HG03354 (cell line): ENCODE data around the gene DUSP8.
A peak's percentile ranks its signal among the peaks of the same experiment; 100 is the strongest.
"Not testable (repeated sequence)": the region's sequence is repeated elsewhere in the genome, so short reads cannot be mapped to it uniquely, and the experiment has no call there.

ENCODE experiments used
- ATAC-seq: cut with Tn5 transposase; IDR thresholded peaks from one replicate; pipeline ENCODE4 v1.9.1; 2021; ENCODE audit warnings: mild to moderate bottlenecking; ENCODE audit not compliant: unreplicated experiment, poor library complexity, severe bottlenecking

DUSP8 gene, protein sequence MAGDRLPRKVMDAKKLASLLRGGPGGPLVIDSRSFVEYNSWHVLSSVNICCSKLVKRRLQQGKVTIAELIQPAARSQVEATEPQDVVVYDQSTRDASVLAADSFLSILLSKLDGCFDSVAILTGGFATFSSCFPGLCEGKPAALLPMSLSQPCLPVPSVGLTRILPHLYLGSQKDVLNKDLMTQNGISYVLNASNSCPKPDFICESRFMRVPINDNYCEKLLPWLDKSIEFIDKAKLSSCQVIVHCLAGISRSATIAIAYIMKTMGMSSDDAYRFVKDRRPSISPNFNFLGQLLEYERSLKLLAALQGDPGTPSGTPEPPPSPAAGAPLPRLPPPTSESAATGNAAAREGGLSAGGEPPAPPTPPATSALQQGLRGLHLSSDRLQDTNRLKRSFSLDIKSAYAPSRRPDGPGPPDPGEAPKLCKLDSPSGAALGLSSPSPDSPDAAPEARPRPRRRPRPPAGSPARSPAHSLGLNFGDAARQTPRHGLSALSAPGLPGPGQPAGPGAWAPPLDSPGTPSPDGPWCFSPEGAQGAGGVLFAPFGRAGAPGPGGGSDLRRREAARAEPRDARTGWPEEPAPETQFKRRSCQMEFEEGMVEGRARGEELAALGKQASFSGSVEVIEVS

DNA sequence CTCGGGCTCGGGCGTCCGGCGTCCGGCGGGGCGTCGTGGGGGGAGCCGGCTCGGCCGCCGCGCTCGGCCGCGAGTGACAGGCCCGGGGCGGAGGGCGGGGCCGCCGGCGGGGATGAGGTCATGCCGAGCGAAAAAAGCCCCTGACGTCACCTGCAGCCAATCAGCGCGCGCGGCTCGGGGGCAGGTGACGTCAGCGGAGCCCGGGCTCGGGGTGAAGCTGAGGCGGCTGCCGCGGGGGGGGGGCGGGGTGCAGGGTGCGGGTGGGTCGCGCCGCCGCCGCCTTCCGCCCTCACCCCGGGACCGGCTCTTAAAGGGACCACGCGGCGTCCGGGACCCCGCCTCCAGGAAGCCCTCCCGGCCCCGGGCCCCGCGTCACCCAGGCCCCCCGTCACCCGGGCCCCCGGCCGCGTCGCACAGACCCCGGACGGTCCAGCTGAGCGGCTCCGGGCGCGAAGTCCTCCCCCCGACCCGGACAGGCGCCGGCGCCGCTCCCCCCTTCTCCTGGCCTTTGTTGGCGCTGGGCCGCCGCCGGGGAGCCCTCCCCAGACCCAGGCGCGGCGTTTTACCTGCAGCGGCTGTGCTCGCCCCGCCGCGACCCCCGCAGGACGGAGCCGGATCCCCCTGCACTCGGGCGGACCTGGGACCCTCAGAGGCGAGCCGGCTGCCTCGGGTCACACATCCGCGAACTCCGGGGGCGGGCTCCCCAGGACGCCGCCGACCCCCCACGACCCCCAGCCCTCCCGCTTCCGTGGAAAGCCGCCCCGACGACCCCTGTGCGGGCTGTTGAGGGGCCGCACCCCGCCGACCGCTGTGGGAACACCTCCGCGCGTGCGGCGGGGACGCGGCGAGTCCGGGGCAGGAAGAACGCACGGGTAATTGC is at the start of gene DUSP8:
Gene DUSP8, minus strand, starts transcription at position 75 of the 880 bp plus-strand sequence. CDS start 6,445 bp downstream, outside the sequence.
- ATAC-seq = peak; percentile 62

DNA sequence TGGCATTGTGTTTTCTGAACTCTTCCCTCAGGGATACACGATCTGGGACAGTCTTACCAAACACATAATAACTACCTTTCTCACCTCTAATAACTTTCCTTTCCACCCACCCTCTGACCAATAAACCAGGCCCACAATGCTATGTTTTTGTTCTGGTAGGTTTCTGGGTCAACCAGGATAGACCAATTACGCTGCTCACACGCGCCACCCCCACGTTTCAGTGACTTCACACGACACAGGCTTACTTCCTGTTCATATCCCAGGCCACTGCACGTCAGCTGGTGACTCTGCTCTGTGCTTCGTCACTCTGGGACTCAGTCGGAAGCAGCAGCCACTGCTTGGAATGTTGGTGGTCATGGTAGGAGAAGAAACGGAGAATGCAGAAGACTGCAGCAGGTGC is 47.4 kb upstream of the DUSP8 start:
- ATAC-seq = no peak

DNA sequence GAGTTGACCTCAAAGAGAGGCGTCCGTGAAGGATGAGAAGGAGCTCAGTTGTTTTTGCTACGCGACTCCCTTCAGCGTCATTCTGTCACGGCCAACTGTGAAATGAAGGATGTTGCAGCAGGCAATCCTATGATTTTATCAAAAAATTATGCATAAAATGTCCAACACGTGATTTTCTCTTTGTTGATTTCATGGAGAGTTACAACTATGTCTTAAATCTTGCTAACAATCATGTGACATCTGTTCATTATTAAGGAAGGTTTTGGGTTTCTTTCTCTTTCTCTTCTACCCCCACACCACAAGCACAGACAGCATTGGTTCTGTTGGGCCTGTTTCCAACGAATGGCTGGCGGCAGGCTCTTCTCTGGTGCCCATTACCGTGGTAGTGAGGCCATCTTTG is 46.2 kb upstream of the DUSP8 start:
- no peak for ATAC-seq

DNA sequence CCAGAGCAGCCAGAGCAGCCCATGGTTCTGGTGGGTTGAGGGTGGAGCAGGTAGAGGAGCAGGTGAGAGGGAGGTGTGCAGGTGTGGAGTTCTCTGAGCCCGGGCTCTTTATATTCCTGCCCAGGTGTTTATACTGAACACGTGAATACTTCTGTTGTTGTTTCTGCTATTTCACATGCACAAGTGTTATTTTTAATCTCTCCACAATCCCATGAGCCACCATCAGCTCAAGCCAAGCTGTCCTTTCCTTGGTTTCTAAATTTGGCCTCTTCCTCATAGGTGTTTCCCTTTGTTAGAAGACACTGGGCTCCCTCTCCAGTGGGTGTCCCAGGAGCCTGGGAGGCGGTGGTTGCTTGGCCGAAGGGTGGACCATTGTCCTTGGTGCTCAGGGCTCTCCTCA is 36.3 kb upstream of the DUSP8 start, which contains the start of gene KRTAP5-3:
Gene KRTAP5-3, minus strand, starts transcription at position 101 of the 400 bp plus-strand sequence. Its CDS starts 78 bp downstream, at position 23.
- no peak for ATAC-seq

DNA sequence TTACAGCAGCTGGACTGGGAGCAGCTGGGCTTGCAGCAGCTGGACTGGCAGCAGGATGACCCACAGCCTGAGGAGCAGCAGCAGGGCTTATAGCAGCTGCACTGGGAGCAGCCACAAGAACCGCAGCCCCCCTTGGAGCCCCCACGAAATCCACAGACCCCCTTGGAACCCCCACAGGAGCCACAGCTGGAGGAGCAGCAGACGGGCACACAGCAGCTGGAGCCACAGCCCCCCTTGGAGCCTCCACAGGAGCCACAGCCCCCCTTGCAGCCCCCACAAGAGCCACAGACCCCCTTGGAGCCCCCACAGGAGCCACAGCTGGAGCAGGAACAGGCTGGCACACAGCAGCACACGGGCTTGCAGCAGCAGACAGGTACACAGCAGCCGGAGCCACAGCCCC is 35.8 kb upstream of the DUSP8 start:
- ATAC-seq = not testable (repeated sequence)

DNA sequence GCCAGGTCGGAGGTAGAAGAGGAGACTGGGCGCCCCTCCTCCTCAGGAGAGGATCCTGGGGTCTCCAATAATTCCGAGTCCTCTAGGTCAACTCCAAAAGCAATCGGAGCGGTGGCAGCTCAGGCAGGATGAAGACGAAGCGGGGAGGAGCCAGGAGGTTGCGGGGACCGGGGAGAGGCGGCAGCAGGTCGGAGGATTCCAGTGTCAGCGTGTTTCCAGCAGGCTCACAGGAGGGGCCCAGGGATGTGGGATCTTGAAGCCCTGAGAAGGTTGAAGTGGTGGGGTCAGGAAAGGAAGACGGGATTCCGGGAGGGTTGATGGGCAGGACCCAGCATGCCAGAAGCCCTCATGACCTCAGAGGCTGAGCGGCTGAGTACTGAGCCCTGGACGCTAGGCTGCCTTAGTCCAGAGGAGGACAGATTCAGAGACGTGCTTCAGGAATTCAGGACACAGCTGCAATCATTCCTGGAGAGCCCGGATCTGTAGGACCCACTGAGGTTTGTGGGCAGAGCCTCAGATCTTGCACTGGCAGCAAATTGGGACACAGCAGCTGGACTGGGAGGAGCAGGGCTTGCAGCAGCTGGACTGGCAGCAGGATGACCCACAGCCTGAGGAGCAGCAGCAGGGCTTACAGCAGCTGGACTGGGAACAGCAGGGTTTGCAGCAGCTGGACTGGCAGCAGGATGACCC is 35.2 kb upstream of the DUSP8 start:
- not testable (repeated sequence) for ATAC-seq

DNA sequence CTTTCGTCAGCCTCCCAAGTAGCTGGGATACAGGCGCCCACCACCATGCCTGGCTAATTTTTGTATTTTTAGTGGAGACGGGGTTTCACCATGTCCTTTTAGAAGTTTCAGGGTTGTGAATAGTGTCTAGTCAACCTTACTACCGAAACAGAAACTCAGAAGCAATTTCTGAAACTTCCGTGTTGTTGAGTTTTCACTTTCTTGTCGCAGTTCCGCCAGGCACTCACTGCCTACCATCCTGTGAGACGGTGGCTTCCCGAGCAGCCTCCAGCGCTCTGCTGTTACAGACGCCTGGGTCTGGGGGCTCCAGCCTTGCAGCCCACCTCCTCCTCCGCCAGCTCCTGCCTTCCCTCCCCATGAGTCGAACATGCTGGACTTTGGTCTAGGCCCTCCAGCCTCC is 33.9 kb upstream of the DUSP8 start:
- ATAC-seq = peak; percentile 86

DNA sequence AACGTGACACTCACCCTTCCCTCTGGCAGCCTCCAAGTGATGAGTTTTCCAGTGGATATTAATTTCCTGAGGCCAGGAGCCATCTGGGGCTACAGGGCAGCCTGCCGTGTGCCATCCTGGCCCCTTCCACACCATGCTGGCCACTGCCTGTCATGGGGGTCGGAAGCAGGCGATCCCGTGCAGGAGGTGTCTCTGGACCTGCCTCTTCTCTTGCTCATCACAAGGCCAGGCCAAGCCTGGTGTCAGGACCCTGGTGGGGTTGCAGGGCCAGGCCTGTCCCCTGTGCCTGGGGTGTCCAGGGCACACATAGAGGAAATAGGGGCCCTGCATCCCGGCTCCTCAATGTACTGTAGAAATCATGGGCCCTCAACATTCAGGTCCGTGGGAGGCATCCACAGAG is 32.6 kb upstream of the DUSP8 start:
- no peak for ATAC-seq

DNA sequence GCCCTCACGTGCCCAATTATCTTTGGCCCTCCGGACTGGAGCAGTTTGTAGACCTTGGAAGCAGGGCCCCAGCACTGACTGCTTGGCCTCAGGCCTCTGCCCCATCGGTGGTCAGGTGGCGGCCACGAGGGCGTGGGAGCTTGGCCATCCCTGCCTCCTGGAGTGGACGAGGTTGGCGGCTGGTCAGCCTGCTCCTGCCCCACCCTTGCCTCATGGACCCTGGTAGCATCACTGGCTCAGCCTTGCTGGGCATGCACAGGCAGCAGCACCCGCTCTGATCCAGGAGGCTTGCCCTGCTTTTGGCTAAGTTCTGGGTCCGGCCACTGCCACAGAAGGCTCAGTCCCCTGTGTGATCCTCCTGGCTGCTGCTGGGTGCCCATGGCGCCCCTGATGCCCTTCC is 32.1 kb upstream of the DUSP8 start:
- ATAC-seq = no peak

DNA sequence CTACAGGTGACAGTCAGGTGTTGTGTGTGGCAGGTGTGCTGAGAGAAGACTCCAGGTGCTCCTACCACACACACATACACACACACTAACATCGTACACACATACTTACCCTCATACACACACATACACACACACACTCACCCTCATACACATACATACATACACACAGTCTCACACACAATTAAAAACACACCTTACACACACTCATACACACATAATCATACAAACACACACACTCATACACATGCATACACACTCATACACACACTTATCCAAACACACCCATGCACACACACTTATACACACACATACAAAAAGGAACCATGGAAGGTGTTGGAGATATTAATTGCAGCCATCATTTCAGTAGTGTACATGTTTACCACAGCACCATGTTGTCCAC is 31.6 kb upstream of the DUSP8 start:
- no peak for ATAC-seq

DNA sequence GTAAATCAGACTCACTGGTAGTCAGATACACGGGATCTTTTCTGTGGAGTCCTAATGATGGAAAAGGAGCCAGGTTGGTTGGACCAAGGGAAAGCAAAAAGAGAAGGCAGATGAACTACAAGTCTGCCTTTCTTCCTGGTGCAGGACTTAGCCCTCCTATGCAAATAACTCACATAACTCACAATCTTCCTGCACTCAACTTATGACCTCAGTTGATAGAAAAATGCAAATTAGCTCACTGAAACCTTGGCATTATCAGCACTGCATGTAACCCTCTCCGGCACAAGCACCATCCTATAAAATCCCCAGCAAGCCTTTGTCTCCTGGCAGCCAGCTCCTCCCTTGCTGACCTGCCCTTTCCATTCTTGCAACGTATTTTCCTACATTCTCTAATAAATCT is 29.6 kb upstream of the DUSP8 start:
- not testable (repeated sequence) for ATAC-seq

DNA sequence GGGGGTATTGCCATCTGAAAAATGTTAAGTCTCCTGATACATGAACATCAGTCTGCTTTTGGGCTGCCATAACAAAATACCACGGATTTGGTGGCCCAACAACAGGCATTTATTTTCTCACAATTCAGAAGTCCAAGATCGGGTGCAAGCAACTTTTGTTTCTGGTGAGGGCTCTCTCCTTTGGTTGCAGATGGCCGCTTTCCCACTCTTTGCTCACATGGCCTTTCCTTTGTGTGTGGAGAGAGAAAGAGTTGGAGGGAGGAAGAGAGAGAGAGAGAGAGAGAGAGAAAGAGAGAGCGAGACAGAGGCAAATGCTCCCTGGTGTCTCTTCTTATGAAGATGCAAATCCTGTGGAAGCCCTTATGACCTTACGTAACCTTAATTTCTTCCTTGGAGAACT is 28.6 kb upstream of the DUSP8 start:
- no peak for ATAC-seq

DNA sequence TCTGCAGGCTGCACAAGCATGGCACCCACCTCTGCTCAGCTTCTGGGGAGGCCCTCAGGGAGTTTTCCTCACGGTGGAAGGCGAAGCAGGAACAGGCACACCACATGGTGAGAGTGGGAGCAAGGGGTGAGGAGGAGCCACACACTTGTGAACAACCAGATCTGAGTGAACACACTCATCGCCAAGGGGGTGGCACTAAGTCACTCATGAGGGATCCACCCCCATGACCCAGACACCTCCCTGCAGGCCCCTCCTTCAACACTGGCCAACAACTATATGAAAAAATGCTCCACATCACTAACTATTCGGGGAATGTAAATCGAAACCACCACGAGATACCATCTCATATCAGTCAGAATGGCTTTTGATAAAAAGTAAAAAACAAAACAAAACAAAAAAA is 26.7 kb upstream of the DUSP8 start:
- no peak for ATAC-seq

DNA sequence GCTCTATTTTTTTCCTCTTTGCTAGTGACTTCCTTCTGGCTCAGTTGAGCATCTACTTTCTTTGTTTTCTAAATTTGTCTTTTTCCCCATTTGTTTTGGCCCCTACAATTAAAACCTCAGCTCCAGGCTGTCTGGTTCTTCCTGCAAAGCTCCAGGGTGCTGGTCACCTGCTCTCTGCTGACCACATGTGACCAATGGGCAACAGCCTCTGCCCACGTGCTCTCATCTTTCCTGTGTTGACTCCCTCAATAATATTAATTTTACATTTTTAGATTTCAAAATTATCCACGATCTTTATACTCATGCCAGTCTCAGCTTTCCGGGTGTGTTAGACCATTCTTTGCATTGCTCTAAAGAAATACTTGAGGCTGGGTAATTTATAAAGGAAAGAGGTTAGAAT is 26.3 kb upstream of the DUSP8 start:
- ATAC-seq = not testable (repeated sequence)

DNA sequence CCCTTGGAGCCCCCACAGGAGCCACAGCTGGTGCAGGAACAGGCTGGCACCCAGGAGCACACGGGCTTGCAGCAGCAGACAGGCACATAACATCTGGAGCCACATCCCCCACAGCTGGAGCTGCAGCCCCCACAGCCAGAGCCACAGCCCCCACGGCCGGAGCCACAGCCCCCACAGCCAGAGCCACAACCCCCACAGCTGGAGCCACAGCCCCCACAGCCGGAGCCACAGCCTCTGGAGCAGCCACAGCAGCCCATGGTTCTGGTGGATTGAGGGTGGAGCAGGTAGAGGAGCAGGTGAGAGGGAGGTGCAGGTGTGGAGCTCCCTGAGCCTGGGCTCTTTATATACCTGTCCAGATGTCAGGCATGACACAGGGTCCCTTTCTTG is 25.9 kb upstream of the DUSP8 start, which contains the start of gene KRTAP5-2:
Gene KRTAP5-2, minus strand, starts transcription at position 301 of the 387 bp plus-strand sequence. Its CDS starts 44 bp downstream, at position 257.
- no peak for ATAC-seq

DNA sequence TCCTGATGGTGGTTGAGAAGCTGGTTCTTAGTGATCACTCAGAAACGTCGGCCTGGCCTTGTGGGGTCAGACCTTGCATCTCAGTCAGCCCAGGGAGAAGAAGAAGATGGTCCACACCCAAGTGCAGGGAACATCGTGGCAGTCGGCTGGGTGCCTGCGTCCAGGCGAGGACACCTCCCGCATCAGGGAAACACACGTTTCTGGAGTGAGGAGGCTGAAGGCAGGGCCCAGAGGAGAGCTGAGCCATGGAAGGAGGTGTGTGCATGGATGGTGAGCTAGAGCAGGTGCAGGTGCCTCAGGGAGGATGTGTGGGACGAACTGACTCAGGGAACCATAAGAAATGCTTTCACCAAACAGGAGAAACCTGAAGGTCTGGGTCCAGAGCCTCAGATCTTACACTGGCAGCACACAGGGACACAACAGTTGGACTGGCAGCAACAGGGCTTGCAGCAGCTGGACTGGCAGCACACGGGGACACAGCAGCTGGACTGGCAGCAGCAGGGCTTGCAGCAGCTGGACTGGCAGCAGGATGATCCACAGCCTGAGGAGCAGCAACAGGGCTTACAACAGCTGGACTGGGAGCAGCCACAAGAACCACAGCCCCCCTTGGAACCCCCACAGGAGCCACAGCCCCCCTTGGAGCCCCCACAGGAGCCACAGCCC is 25.4 kb upstream of the DUSP8 start:
- ATAC-seq = no peak

DNA sequence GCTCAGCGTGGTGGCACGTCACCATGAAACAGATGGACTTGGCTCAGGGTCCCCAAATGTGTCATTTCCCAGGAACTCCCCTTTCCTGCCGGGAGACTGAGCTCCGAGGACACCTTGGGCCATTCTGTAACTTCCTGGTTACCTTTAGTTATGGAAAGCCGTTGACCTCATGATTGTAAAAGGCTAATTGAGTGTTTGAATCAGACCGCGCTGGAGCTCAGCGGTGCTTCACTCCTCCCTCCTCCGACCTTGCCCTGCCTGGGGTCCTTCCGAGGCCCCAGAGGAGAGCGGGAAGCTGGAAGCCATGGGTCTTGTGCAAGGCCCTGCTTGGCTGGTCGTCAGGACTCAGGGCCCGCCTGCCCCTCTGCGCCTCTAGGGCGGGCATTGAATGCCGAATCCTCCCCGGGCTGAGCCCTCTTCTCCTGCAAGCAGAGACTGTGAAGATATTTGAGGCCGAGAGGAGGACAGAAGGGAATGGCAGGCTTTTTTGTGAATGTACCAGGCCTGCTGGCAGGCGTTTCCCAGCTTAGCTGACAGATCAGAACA is 24.6 kb upstream of the DUSP8 start:
- not testable (repeated sequence) for ATAC-seq

DNA sequence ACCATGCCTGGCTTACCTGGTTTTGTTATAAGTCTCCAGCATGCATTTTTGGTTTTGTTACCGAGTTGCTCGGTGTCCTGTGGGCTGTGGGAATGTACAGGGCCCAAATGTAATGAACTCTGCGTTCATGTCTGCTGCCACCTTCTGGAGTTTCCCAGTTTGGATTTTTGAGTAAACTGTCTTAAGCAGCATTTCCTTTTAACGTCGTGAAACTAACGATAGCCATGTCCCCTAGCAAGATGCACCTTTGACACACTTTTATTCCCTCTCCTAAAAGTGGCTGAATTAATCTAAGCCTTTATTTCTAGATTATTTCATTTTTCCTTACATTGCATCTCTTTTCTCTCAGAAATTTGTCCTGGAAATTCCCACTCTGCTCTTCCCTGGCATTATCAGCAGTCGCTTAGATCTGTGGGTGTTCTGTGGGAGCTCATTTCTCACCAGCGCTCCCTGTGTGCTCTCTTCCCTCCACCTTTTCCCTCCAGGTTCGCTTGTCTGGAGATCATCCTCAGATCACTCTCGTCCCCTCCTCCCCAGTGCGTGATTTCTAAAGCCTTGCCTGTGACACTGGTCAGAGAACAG is 24.0 kb upstream of the DUSP8 start:
- ATAC-seq = not testable (repeated sequence)
